ENCODE data around the gene CNIH1. TPM values are rescaled to one million over a fixed set of nuclear protein-coding genes. Genes with fewer than 3 reads are reported as not detected.
"Not testable (repeated sequence)": the region's sequence is repeated elsewhere in the genome, so short reads cannot be mapped to it uniquely, and the experiment has no call there.

The CNIH1 gene
- total RNA-seq, 1 experiment from 2014 or later: 149 TPM

DNA sequence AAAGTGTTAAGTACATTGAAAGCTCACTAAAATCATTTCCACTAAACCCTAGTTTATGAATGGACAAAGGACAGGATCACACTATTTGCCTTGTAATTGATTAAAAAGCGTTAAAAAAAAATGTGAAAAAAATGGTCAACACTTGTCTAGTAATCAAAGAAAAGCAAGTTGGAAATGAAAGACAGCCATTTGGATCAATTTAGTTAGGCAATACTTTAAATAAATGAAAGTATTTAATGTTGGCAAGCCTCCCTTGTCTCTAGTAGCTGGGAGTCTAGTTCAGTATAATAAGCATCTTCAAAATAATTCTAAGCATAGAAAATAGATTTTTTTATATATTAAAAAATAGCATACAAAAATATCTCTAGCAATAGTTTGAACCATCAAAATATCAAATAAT is 14.2 kb upstream of the CNIH1 start (continued):
- TF ChIP-seq, protein P1, sequence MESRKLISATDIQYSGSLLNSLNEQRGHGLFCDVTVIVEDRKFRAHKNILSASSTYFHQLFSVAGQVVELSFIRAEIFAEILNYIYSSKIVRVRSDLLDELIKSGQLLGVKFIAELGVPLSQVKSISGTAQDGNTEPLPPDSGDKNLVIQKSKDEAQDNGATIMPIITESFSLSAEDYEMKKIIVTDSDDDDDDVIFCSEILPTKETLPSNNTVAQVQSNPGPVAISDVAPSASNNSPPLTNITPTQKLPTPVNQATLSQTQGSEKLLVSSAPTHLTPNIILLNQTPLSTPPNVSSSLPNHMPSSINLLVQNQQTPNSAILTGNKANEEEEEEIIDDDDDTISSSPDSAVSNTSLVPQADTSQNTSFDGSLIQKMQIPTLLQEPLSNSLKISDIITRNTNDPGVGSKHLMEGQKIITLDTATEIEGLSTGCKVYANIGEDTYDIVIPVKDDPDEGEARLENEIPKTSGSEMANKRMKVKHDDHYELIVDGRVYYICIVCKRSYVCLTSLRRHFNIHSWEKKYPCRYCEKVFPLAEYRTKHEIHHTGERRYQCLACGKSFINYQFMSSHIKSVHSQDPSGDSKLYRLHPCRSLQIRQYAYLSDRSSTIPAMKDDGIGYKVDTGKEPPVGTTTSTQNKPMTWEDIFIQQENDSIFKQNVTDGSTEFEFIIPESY (IDR thresholded peaks at IDR 0.05; ENCODE audit: extremely low read depth, insufficient replicate concordance, low read length): no peak

DNA sequence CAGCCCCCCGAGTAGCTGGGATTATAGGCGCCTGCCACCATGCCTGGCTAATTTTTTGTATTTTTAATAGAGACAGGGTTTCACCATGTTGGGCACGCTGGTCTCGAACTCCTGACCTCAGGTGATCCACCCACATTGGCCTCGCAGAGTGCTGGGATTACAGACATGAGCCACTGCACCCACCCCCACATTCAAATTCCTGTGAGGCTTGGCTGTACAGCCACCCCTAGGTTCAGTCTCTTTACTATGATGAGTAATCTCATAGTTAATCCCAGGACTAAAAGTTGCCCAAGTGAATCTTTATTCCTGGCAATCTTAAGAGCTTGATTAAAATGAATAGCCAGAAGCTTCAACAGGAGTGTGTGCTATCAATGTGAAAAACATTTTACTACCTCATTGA is 12.8 kb upstream of the CNIH1 start:
- H3K9ac ChIP-seq (ENCODE audit: low read length); intact Hi-C loops (cut with micrococcal nuclease); H3K4me1 ChIP-seq (ENCODE audit: control insufficient read depth in 1 of 2, insufficient read depth in 2 of 2, low read length in 2 of 2); H3K9me3 ChIP-seq (ENCODE audit: control insufficient read depth in 1 of 2, insufficient read depth in 1 of 2, low read depth in 1 of 2, low read length in 2 of 2); CTCF ChIA-PET; ATAC-seq; POLR2A ChIA-PET; DNase-seq (ENCODE audit: low read depth, low spot score); H4K20me1 ChIP-seq (ENCODE audit: insufficient read depth); H3K79me2 ChIP-seq (ENCODE audit: insufficient read depth, low read length); H3K4me3 ChIP-seq (replicated peaks in 1 of 2; ENCODE audit: low read depth in 1 of 2, low read length in 2 of 2); H3K36me3 ChIP-seq (ENCODE audit: control insufficient read depth in 1 of 2, insufficient read depth in 2 of 2, low read length in 2 of 2); H3K9me2 ChIP-seq (ENCODE audit: insufficient read depth); RAD21 ChIA-PET (ENCODE audit: low non-redundant PET in 1 of 2, low total read pairs in 2 of 2, uncharacterized antibody in 2 of 2, unreplicated experiment in 2 of 2); H2AFZ ChIP-seq (ENCODE audit: low read depth, low read length, poor library complexity, severe bottlenecking); BruUV-seq (replicated peaks); H3K27ac ChIP-seq (ENCODE audit: low read depth, low read length); H3K27me3 ChIP-seq (ENCODE audit: insufficient read depth, low read length): not testable (repeated sequence)
- H3K4me2 ChIP-seq (ENCODE audit: low read length): peak overlapping the region; percentile 24; the same call in 1 of the 2 replicates
- TF ChIP-seq EGR1 (IDR thresholded peaks at IDR 0.05; ENCODE audit: low read depth): peak; percentile 42; the same call in 1 of the 2 replicates

DNA sequence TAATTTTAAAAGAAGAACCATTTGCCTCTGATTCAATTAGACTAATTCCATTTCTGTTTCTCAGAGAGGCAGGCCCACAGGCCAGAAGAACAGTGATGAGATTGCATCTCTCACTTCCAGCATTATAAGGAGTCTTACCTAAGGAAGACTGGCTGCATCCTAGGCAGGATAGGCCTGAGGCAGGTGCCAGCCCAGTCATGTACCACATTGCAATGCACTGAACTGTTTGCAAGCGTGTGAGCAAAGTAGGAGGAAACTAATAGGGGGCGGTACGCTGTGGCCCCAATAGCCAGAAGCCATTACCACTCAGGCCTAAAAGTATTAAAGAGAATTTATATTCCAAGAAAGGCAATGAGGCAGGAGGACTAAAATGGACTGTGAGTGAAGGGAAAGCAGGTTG is 12.1 kb upstream of the CNIH1 start:
- RAD21 ChIA-PET (ENCODE audit: low non-redundant PET in 1 of 2, low total read pairs in 2 of 2, uncharacterized antibody in 2 of 2, unreplicated experiment in 2 of 2): no interaction called here

More for the DNA sequence above, 12.1 kb upstream of the CNIH1 start:
- Histone ChIP-seq H3K79me2 (ENCODE audit: insufficient read depth, low read length) (no peaks in the 10 kb centered on the region), H3K9ac (ENCODE audit: low read length) (no peak overlapping the region), H3K27me3 (ENCODE audit: insufficient read depth, low read length) (no peaks in the 10 kb centered on the region), H3K4me1 (ENCODE audit: control insufficient read depth in 1 of 2, insufficient read depth in 2 of 2, low read length in 2 of 2) (peaks cover 0 to 5% of the 10 kb centered on the region in 2 experiments; a peak in 2 of 4 replicates), H3K27ac (ENCODE audit: low read depth, low read length) (no peak overlapping the region), H2AFZ (ENCODE audit: low read depth, low read length, poor library complexity, severe bottlenecking) (no peak overlapping the region), H3K4me3 (replicated peaks in 1 of 2; ENCODE audit: low read depth in 1 of 2, low read length in 2 of 2) (no peak overlapping the region), H3K4me2 (ENCODE audit: low read length) (no peak overlapping the region), H3K9me2 (ENCODE audit: insufficient read depth) (no peaks in the 10 kb centered on the region), H3K36me3 (ENCODE audit: control insufficient read depth in 1 of 2, insufficient read depth in 2 of 2, low read length in 2 of 2) (no peaks in the 10 kb centered on the region), H3K9me3 (ENCODE audit: control insufficient read depth in 1 of 2, insufficient read depth in 1 of 2, low read depth in 1 of 2, low read length in 2 of 2) (no peaks in the 10 kb centered on the region), H4K20me1 (ENCODE audit: insufficient read depth) (no peaks in the 10 kb centered on the region)
- ATAC-seq (no peak), DNase-seq (ENCODE audit: low read depth, low spot score) (no peak)
- intact Hi-C loops (cut with micrococcal nuclease): no loop called here
- BruUV-seq (replicated peaks): no TSS peak
- TF ChIP-seq CEBPB (IDR thresholded peaks at IDR 0.05; ENCODE audit: low read depth) (no peak), FOSL1 (IDR thresholded peaks at IDR 0.05; ENCODE audit: low read depth) (no peak), SRF (IDR thresholded peaks at IDR 0.05; ENCODE audit: low read depth) (no peak), EGR1 (IDR thresholded peaks at IDR 0.05; ENCODE audit: low read depth) (no peak), YY1 (IDR thresholded peaks at IDR 0.05; ENCODE audit: extremely low read depth, insufficient replicate concordance, low read depth, low read length) (no peak), RAD21 (IDR thresholded peaks at IDR 0.05; ENCODE audit: low read depth) (no peak), ZNF274 (IDR thresholded peaks at IDR 0.05; ENCODE audit: low read depth, low read length) (no peak), SIN3A (IDR thresholded peaks at IDR 0.05; ENCODE audit: low read depth) (no peak)
- ChIA-PET CTCF (no interaction called here), POLR2A (no interaction called here)
